PC-3 (cell line): ENCODE data around the gene SLC25A41.

Experiments used
- EZH2 ChIP-seq: fragments of 300-600 bp; sonication (generic); IDR thresholded peaks from one replicate; pipeline ENCODE4 v1.6.1; 2017; ENCODE audit warnings: antibody characterized with exemption, mild to moderate bottlenecking, low read length; ENCODE audit not compliant: unreplicated experiment
- TF ChIP-seq, protein P1 (sequence below): fragments of 300-600 bp; sonication (generic); conservative IDR thresholded peaks from 2 replicates; pipeline ENCODE4 v1.5.1; 2017; ENCODE audit warnings: antibody characterized with exemption, low read depth, mild to moderate bottlenecking, low read length

DNA sequence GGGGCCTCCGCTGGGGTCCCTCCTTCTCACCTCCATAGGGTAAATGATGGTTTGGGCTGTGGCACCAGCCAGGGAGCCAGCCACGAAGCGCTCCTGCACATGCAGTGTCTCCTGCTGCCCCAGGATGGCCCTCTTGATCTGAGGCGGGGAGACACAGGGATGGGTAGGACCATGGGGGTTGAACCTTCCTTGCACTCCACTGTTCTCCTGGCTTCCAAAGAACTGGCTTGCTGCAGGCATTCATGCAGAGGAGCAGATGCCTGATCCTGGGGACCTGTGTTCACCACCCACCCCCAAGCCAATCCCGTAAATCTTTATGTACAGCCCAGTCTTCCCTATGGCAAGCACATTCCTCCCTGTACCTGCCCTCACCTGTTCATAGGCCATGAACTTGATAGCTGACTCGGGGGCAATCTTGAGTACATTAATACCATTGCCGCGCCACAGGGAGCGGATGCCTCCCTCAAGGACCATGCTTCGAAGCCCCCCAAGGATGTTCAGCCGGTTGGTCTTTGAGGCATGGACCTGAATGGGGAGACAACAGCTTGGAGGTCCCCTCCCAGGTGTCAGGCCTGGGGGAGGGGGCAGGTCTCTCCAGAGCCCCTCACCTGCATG, 20.5 kb upstream of the SLC25A41 start:
- TF ChIP-seq, protein P1, sequence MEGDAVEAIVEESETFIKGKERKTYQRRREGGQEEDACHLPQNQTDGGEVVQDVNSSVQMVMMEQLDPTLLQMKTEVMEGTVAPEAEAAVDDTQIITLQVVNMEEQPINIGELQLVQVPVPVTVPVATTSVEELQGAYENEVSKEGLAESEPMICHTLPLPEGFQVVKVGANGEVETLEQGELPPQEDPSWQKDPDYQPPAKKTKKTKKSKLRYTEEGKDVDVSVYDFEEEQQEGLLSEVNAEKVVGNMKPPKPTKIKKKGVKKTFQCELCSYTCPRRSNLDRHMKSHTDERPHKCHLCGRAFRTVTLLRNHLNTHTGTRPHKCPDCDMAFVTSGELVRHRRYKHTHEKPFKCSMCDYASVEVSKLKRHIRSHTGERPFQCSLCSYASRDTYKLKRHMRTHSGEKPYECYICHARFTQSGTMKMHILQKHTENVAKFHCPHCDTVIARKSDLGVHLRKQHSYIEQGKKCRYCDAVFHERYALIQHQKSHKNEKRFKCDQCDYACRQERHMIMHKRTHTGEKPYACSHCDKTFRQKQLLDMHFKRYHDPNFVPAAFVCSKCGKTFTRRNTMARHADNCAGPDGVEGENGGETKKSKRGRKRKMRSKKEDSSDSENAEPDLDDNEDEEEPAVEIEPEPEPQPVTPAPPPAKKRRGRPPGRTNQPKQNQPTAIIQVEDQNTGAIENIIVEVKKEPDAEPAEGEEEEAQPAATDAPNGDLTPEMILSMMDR = no peak
- no peak for TF ChIP-seq EZH2
